ENCODE results near the gene MIAT. TPM values are rescaled to one million over a fixed set of nuclear protein-coding genes. Genes with fewer than 3 reads are reported as not detected.

The MIAT gene
- total RNA-seq, 2 donors from 2014 or later, result 1.2 to 4.4 TPM

DNA sequence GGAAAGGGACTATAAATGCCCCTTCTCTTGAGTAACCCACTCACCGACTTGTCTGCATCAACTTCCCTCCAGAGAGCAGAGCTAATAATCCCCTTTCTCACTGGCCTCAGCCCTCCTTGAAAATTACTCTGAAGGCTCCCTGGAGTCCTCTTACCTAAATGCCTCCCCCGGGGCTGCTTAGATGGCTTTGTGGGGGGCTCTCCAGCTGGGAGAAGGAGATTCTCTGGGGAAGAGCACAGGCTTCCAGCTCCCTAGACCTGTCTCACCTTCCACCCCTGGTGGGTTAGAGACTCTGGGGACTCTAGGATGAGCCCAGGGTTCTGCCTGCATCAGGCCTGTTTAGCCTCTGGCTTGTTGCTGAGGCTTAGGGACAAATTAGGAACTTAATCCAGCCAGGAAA is 39.8 kb downstream of the MIAT start:
- Mint-ChIP-seq H3K27me3 (ENCODE audit: insufficient read depth) (no peaks in the 10 kb centered on the region), H3K4me3 (no peak overlapping the region)
- H3K36me3 ChIP-seq (ENCODE audit: control insufficient read depth, insufficient read depth, low read length), result peaks cover 12% of the 10 kb centered on the region

DNA sequence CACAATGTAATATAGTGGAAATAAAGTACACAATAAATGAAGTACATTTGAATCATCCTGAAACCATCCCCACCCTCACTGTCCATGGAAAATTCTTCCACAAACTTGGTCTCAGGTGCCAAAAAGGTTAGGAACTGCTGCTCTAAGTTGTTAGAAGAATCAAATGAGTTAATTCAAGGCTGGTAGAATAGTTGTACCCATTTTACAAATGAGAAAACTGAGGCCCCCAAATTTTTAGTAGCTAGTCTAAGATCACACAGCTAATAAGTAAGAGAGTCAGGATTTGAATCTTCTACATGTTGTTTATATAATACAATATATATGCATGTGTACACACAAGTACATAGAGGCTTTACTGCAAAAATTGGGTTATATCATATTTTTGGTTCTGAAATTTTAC is 43.1 kb downstream of the MIAT start:
- Histone ChIP-seq H3K4me1 (ENCODE audit: control insufficient read depth, insufficient read depth, low read length) (no peaks in the 10 kb centered on the region), H3K9ac (ENCODE audit: extremely low read depth, low read length, poor library complexity, severe bottlenecking) (no peak overlapping the region), H3K9me3 (ENCODE audit: control insufficient read depth, low read length) (peaks cover 34% of the 10 kb centered on the region), H3K27ac (ENCODE audit: low read depth, low read length) (no peak overlapping the region), H3K36me3 (ENCODE audit: control insufficient read depth, insufficient read depth, low read length) (no peaks in the 10 kb centered on the region), H3K27me3 (ENCODE audit: control insufficient read depth, insufficient read depth, low read length, poor library complexity, severe bottlenecking) (no peaks in the 10 kb centered on the region), H3K4me3 (ENCODE audit: low read length) (no peak overlapping the region)
- Mint-ChIP-seq H3K9me3 (peaks cover 27% of the 10 kb centered on the region), H3K4me3 (no peak overlapping the region), H3K27ac (no peak overlapping the region), H3K36me3 (ENCODE audit: low read depth) (peaks cover 45% of the 10 kb centered on the region), H3K4me1 (no peaks in the 10 kb centered on the region), H3K27me3 (ENCODE audit: insufficient read depth) (no peaks in the 10 kb centered on the region)
- TF ChIP-seq CTCF (conservative IDR thresholded peaks at IDR 0.05), result no peak
- no peak for DNase-seq

More for the DNA sequence above, 39.8 kb downstream of the MIAT start:
- no peak for TF ChIP-seq CTCF (conservative IDR thresholded peaks at IDR 0.05)
- Mint-ChIP-seq H3K36me3 (ENCODE audit: low read depth) (peaks cover 56% of the 10 kb centered on the region), H3K9me3 (peaks cover 27% of the 10 kb centered on the region), H3K4me1 (no peaks in the 10 kb centered on the region), H3K27ac (no peak overlapping the region)
- Histone ChIP-seq H3K4me1 (ENCODE audit: control insufficient read depth, insufficient read depth, low read length) (no peaks in the 10 kb centered on the region), H3K9ac (ENCODE audit: extremely low read depth, low read length, poor library complexity, severe bottlenecking) (no peak overlapping the region), H3K4me3 (ENCODE audit: low read length) (no peak overlapping the region), H3K27ac (ENCODE audit: low read depth, low read length) (no peak overlapping the region), H3K27me3 (ENCODE audit: control insufficient read depth, insufficient read depth, low read length, poor library complexity, severe bottlenecking) (no peaks in the 10 kb centered on the region), H3K9me3 (ENCODE audit: control insufficient read depth, low read length) (peaks cover 30% of the 10 kb centered on the region)
- DNase-seq, result no peak
- WGBS, 2 experiments (ENCODE audit: insufficient coverage in 1 of 2, insufficient read length in 1 of 2), result 82% methylated on average over 2 of the region's 2 CpGs; no CpG with 5 or more reads in 1 of the 2 experiments

- DNase-seq, result no peak
- Histone ChIP-seq H3K4me1 (ENCODE audit: control insufficient read depth, insufficient read depth, low read length) (no peaks in the 10 kb centered on the region), H3K27me3 (ENCODE audit: control insufficient read depth, insufficient read depth, low read length, poor library complexity, severe bottlenecking) (no peaks in the 10 kb centered on the region), H3K36me3 (ENCODE audit: control insufficient read depth, insufficient read depth, low read length) (no peaks in the 10 kb centered on the region), H3K4me3 (ENCODE audit: low read length) (no peak overlapping the region), H3K9ac (ENCODE audit: extremely low read depth, low read length, poor library complexity, severe bottlenecking) (no peak overlapping the region), H3K9me3 (ENCODE audit: control insufficient read depth, low read length) (peaks cover 34% of the 10 kb centered on the region), H3K27ac (ENCODE audit: low read depth, low read length) (no peak overlapping the region)
- H3K27ac Mint-ChIP-seq, result no peak overlapping the region
- TF ChIP-seq CTCF (conservative IDR thresholded peaks at IDR 0.05), result no peak
- peaks cover 43% of the 10 kb centered on the region for H3K36me3 Mint-ChIP-seq (ENCODE audit: low read depth)
- H3K9me3 Mint-ChIP-seq, result peaks cover 31% of the 10 kb centered on the region
- WGBS, 2 experiments (ENCODE audit: insufficient coverage in 1 of 2, insufficient read length in 1 of 2), result 96% methylated on average over 4 of the region's 4 CpGs; no CpG with 5 or more reads in 1 of the 2 experiments
- no peaks in the 10 kb centered on the region for H3K4me1 Mint-ChIP-seq
- H3K27me3 Mint-ChIP-seq (ENCODE audit: insufficient read depth), result no peaks in the 10 kb centered on the region
- H3K4me3 Mint-ChIP-seq, result no peak overlapping the region
These were observed 43.5 kb downstream of the MIAT start for GRCh38 chr22:26700886-26701285.
